Astrocyte (in vitro differentiated cells and primary cell): ENCODE results near the gene GMFB. TPM values are rescaled to one million over a fixed set of nuclear protein-coding genes. Genes with fewer than 3 reads are reported as not detected.

ENCODE experiments used
- DNase-seq: peaks from one replicate; pipeline ENCODE4 v3.0.0-alpha.2; 2010; ENCODE audit warnings: low read depth
- FAIRE-seq: peaks from 2 replicates; lab custom pipeline; 2011; peaks lifted over from hg19 to GRCh38; lab: Jason Lieb, UNC
- H2AFZ ChIP-seq: 2 replicates; pipeline ENCODE4 v1.6.0; 2012; ENCODE audit warnings: low read depth, low read length, inconsistent platforms
- H3K27ac ChIP-seq: 2 replicates; pipeline ENCODE4 v1.5.1; 2011; ENCODE audit warnings: low read depth, low read length, inconsistent platforms
- H3K27me3 ChIP-seq: 2 replicates; pipeline ENCODE4 v1.6.0; 2011; ENCODE audit warnings: low read length, inconsistent platforms; ENCODE audit not compliant: insufficient read depth
- H3K36me3 ChIP-seq: 2 replicates; pipeline ENCODE4 v1.5.1; 2011; ENCODE audit warnings: low read length, inconsistent platforms; ENCODE audit not compliant: insufficient read depth
- H3K4me1 ChIP-seq: 2 replicates; pipeline ENCODE4 v1.5.1; 2011; ENCODE audit warnings: low read length, inconsistent platforms; ENCODE audit not compliant: insufficient read depth
- H3K4me2 ChIP-seq: 2 replicates; pipeline ENCODE4 v1.6.0; 2012; ENCODE audit warnings: low read length, inconsistent platforms
- H3K4me3 ChIP-seq: 2 replicates; pipeline ENCODE4 v1.5.1; 2011; ENCODE audit warnings: low read depth, mild to moderate bottlenecking, low read length, inconsistent platforms; ENCODE audit not compliant: insufficient read depth
- H3K79me2 ChIP-seq: 2 replicates; pipeline ENCODE4 v1.6.0; 2012; ENCODE audit warnings: mild to moderate bottlenecking, low read length, inconsistent platforms; ENCODE audit not compliant: insufficient read depth
- H3K9ac ChIP-seq: 2 replicates; pipeline ENCODE4 v1.6.0; 2012; ENCODE audit warnings: mild to moderate bottlenecking, low read length, inconsistent platforms
- H3K9me3 ChIP-seq: 2 replicates; pipeline ENCODE4 v1.5.1; 2012; ENCODE audit warnings: low read depth, mild to moderate bottlenecking, low read length, inconsistent platforms; ENCODE audit not compliant: insufficient read depth
- H4K20me1 ChIP-seq: 2 replicates; pipeline ENCODE4 v1.6.0; 2012; ENCODE audit warnings: low read length, inconsistent platforms; ENCODE audit not compliant: insufficient read depth
- H3K27ac Mint-ChIP-seq: one replicate; pipeline ENCODE4 v1.8.0; 2021; ENCODE audit warnings: mild to moderate bottlenecking, mixed read lengths; ENCODE audit not compliant: unreplicated experiment
- H3K27me3 Mint-ChIP-seq: one replicate; pipeline ENCODE4 v1.8.0; 2021; ENCODE audit warnings: low read depth, mixed read lengths; ENCODE audit not compliant: unreplicated experiment
- H3K36me3 Mint-ChIP-seq: one replicate; pipeline ENCODE4 v1.8.0; 2021; ENCODE audit warnings: low read depth, mixed read lengths; ENCODE audit not compliant: unreplicated experiment
- H3K4me1 Mint-ChIP-seq: one replicate; pipeline ENCODE4 v1.8.0; 2021; ENCODE audit warnings: low read depth, mixed read lengths; ENCODE audit not compliant: unreplicated experiment
- H3K4me3 Mint-ChIP-seq: one replicate; pipeline ENCODE4 v1.8.0; 2021; ENCODE audit warnings: mild to moderate bottlenecking, moderate library complexity, mixed read lengths; ENCODE audit not compliant: unreplicated experiment
- H3K9me3 Mint-ChIP-seq: one replicate; pipeline ENCODE4 v1.8.0; 2021; ENCODE audit warnings: mild to moderate bottlenecking, mixed read lengths; ENCODE audit not compliant: unreplicated experiment
- EZH2 ChIP-seq: IDR thresholded peaks from 2 replicates; pipeline ENCODE4 v1.6.1; 2012; ENCODE audit warnings: mild to moderate bottlenecking, low read length, inconsistent platforms; ENCODE audit not compliant: insufficient read depth
- total RNA-seq: library from RNA; stranded (reverse); gene quantifications from 2 replicates; pipeline ENCODE4 v1.2.1, GENCODE V29; 2021
- TF ChIP-seq, protein P1 (sequence below): IDR thresholded peaks from 2 replicates; pipeline ENCODE4 v1.5.1; 2011; ENCODE audit warnings: low read depth, mild to moderate bottlenecking, inconsistent platforms, low read length, moderate library complexity; ENCODE audit not compliant: insufficient read depth

GMFB gene
- total RNA-seq, 1 donor from 2014 or later: 73.4 TPM

DNA sequence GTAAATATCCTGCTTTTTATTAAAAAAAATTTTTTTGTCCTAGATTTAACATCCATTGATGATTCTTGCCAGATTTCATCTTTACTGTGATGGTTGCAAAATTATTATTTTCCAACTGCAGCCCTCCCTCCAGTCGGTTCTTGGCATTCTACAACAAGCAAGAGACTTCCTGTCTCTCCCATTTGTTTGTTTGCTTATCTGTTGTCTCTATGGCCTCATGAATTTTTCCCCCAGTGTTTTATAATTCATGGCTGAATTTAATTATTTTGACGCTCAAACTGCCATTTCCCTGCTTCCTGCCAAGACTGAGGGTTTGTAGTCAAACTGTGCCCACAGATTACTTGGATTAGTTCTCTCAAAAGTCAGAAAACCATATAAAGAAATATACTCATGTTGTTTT, 46.9 kb upstream of the GMFB start:
- Mint-ChIP-seq H3K36me3 (peaks cover 3% of the 10 kb centered on the region), H3K27me3 (no peaks in the 10 kb centered on the region), H3K4me3 (no peak overlapping the region), H3K4me1 (peaks cover 7% of the 10 kb centered on the region), H3K27ac (no peak overlapping the region), H3K9me3 (no peaks in the 10 kb centered on the region)
- Histone ChIP-seq H3K79me2 (no peaks in the 10 kb centered on the region), H3K4me1 (no peaks in the 10 kb centered on the region), H3K36me3 (peaks cover 2% of the 10 kb centered on the region), H3K9ac (no peak overlapping the region), H3K4me3 (no peak overlapping the region), H3K27me3 (no peaks in the 10 kb centered on the region), H3K27ac (no peak overlapping the region), H2AFZ (no peak overlapping the region), H3K9me3 (no peaks in the 10 kb centered on the region), H3K4me2 (no peak overlapping the region), H4K20me1 (no peaks in the 10 kb centered on the region)
- no peak for TF ChIP-seq EZH2
- TF ChIP-seq, protein P1, sequence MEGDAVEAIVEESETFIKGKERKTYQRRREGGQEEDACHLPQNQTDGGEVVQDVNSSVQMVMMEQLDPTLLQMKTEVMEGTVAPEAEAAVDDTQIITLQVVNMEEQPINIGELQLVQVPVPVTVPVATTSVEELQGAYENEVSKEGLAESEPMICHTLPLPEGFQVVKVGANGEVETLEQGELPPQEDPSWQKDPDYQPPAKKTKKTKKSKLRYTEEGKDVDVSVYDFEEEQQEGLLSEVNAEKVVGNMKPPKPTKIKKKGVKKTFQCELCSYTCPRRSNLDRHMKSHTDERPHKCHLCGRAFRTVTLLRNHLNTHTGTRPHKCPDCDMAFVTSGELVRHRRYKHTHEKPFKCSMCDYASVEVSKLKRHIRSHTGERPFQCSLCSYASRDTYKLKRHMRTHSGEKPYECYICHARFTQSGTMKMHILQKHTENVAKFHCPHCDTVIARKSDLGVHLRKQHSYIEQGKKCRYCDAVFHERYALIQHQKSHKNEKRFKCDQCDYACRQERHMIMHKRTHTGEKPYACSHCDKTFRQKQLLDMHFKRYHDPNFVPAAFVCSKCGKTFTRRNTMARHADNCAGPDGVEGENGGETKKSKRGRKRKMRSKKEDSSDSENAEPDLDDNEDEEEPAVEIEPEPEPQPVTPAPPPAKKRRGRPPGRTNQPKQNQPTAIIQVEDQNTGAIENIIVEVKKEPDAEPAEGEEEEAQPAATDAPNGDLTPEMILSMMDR: no peak
- DNase-seq: no peak
- no peak for FAIRE-seq

DNA sequence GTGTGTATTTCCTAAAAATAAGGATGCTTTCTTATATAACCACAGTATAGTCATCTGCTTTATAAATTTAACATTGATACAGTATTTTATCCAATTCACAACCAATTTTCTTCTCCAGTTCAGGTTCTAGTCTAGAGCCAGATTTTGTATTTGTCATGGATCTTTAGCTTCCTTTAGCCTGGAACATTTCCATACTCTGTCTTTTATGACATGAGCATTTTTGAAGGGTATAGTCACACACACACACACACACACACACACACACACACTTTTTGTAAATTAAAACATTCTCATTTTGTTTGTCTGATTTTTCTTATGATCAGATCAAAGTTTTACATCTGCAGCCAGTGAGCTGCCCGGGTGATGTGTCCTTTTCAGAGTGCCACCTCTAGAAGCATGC, 46.3 kb upstream of the GMFB start:
- Histone ChIP-seq H3K36me3 (no peaks in the 10 kb centered on the region), H3K4me1 (no peaks in the 10 kb centered on the region), H3K9me3 (no peaks in the 10 kb centered on the region), H3K79me2 (no peaks in the 10 kb centered on the region), H3K4me3 (no peak overlapping the region), H3K27ac (no peak overlapping the region), H3K9ac (no peak overlapping the region), H2AFZ (no peak overlapping the region), H3K4me2 (no peak overlapping the region), H4K20me1 (no peaks in the 10 kb centered on the region), H3K27me3 (no peaks in the 10 kb centered on the region)
- Mint-ChIP-seq H3K27ac (no peak overlapping the region), H3K27me3 (no peaks in the 10 kb centered on the region), H3K4me1 (peaks cover 7% of the 10 kb centered on the region), H3K9me3 (no peaks in the 10 kb centered on the region), H3K36me3 (peaks cover 2% of the 10 kb centered on the region), H3K4me3 (no peak overlapping the region)
- TF ChIP-seq EZH2: no peak
- TF ChIP-seq, protein P1: no peak
- DNase-seq (no peak), FAIRE-seq (no peak)

DNA sequence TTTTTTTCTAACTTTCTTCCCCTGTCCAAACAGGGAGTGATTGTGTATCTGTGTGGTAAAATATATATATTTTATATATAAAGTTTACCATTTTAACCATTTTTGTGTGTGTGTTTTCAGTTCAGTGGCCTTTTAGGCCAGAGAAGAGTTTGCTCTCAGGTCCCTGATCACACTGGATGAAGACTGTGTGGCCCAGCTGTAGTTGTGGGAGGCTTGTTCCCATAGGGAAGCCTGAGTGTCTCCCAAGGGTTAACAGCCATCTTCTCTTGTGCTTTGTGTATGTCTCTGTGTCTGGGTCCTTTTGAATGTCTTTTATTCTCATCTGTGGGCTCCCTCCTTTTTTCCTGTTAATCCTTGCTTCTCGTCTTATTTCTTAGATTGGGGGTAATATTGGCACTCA, 44.3 kb upstream of the GMFB start:
- FAIRE-seq: no peak
- Mint-ChIP-seq H3K9me3 (no peaks in the 10 kb centered on the region), H3K27me3 (no peaks in the 10 kb centered on the region), H3K4me1 (peaks cover 10% of the 10 kb centered on the region), H3K36me3 (no peaks in the 10 kb centered on the region), H3K4me3 (no peak overlapping the region), H3K27ac (no peak overlapping the region)
- Histone ChIP-seq H3K4me3 (no peak overlapping the region), H3K27ac (no peak overlapping the region), H3K79me2 (no peaks in the 10 kb centered on the region), H3K4me1 (no peaks in the 10 kb centered on the region), H3K9ac (no peak overlapping the region), H3K36me3 (no peaks in the 10 kb centered on the region), H3K27me3 (no peaks in the 10 kb centered on the region), H2AFZ (no peak overlapping the region), H4K20me1 (no peaks in the 10 kb centered on the region), H3K4me2 (no peak overlapping the region), H3K9me3 (no peaks in the 10 kb centered on the region)
- TF ChIP-seq EZH2: no peak
- TF ChIP-seq, protein P1: no peak
- no peak for DNase-seq
